Left kidney (tissue), 8 donors: Measurements from ENCODE around the gene TSBP1. TPM values are rescaled to one million over a fixed set of nuclear protein-coding genes. Genes with fewer than 3 reads are reported as not detected.
A peak's percentile ranks its signal among the peaks of the same experiment; 100 is the strongest.

Experiments
- DNase-seq: peaks from one replicate; pipeline ENCODE4 v3.0.0-alpha.2; 2013
- long read RNA-seq, 8 donors: transcript quantifications; one replicate each; lab custom pipeline, GENCODE V29; 2026
- polyA plus RNA-seq: library from polyadenylated mRNA; unstranded; fragments of 120-200 nt; gene quantifications from one replicate; pipeline ENCODE4 v1.2.1, GENCODE V29; 2013; ENCODE audit not compliant: insufficient read length

TSBP1 gene
- 0.27 TPM for polyA plus RNA-seq
- long read RNA-seq, donor 1: 0 reads
- long read RNA-seq, donor 2: 0 reads
- long read RNA-seq, donor 3: 0 reads
- long read RNA-seq, donor 4: 0 reads
- long read RNA-seq, donor 5: 0 reads
- long read RNA-seq, donor 6: 0 reads
- long read RNA-seq, donor 7, partial matches to known transcripts: 16 of 33 reads
- long read RNA-seq, donor 7, other reads (novel, unspliced or antisense): 17 of 33 reads
- long read RNA-seq, donor 8: 0 reads

GRCh38 chr6:32371803-32372202 lies at the start of gene TSBP1:
Gene TSBP1, minus strand, starts transcription at chr6:32371903. Its CDS starts 197 bp downstream, at chr6:32371706.
- no peak for DNase-seq

GRCh38 chr6:32416036-32416435 lies 44.3 kb upstream of the TSBP1 start:
- DNase-seq: no peak

GRCh38 chr6:32415521-32416019 lies 43.9 kb upstream of the TSBP1 start:
- peak; percentile 76 for DNase-seq

GRCh38 chr6:32413427-32414047 lies 41.8 kb upstream of the TSBP1 start:
- DNase-seq: peak; percentile 71

GRCh38 chr6:32411566-32412327 lies 40.0 kb upstream of the TSBP1 start:
- no peak for DNase-seq

- no peak for DNase-seq
These were observed 39.2 kb upstream of the TSBP1 start for GRCh38 chr6:32410906-32411305.

- DNase-seq: no peak
These were observed 35.2 kb upstream of the TSBP1 start, which contains the start of gene BTNL2 for GRCh38 chr6:32406857-32407256. Gene BTNL2, minus strand, starts transcription at chr6:32407181. Its CDS starts 58 bp downstream, at chr6:32407123.

GRCh38 chr6:32406197-32406596 lies 34.5 kb upstream of the TSBP1 start:
- DNase-seq: no peak

GRCh38 chr6:32405656-32406055 lies 34.0 kb upstream of the TSBP1 start:
- DNase-seq: no peak

- DNase-seq: no peak
These were observed 31.1 kb upstream of the TSBP1 start for GRCh38 chr6:32402812-32403211.

- DNase-seq: no peak
These were observed 29.7 kb upstream of the TSBP1 start for GRCh38 chr6:32401284-32401963.

- DNase-seq: no peak
These were observed 25.7 kb upstream of the TSBP1 start for GRCh38 chr6:32397252-32397920.

- no peak for DNase-seq
These were observed 24.3 kb upstream of the TSBP1 start for GRCh38 chr6:32396028-32396427.

GRCh38 chr6:32393665-32394420 lies 22.1 kb upstream of the TSBP1 start:
- peak; percentile 52 for DNase-seq

GRCh38 chr6:32391505-32391904 lies 19.8 kb upstream of the TSBP1 start:
- DNase-seq: no peak

GRCh38 chr6:32387589-32388340 lies 16.1 kb upstream of the TSBP1 start:
- no peak for DNase-seq

GRCh38 chr6:32386040-32386439 lies 14.3 kb upstream of the TSBP1 start:
- DNase-seq: no peak

GRCh38 chr6:32382757-32383420 lies 11.2 kb upstream of the TSBP1 start:
- DNase-seq: no peak

- DNase-seq: no peak
These were observed 7.8 kb upstream of the TSBP1 start for GRCh38 chr6:32379545-32379944.
